ENCODE data around the gene TMPRSS11F. TPM values are rescaled to one million over a fixed set of nuclear protein-coding genes. Genes with fewer than 3 reads are reported as not detected.
A peak's percentile ranks its signal among the peaks of the same experiment; 100 is the strongest.
"Not testable (repeated sequence)": the region's sequence is repeated elsewhere in the genome, so short reads cannot be mapped to it uniquely, and the experiment has no call there.

Gene TMPRSS11F
- total and polyA plus RNA-seq, 9 of the 15 experiments (the other 6 are each of a cell fraction or from before 2014, with no cell fraction given): 0.03 to 0.36 (median 0.07) TPM; not detected in 2

DNA sequence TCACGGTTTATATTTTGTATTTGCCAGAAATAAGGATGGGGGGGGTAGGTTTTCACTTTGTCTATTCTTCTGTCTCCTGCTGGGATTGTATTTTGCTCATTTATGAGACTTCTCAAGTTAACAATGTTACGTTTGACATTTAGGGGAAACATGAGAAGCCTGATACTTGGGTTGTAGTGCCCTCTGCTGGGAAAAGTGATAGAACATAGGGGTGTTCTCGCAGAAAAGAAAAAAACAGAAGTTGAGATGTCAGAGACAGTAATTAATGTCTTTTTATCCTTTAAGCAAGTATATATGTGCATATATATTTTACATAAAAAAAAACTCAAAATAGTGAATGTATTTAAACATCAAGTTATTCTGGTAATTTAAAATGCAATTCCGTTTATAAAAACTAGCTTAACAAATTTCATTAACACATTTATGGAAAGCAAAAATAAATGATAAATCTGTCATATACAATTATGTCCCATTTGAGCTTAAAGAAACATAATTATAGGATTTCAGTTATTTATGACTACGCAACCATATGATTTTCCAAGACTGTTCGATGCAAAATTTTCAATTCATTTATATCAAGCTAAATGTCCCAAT is 46.0 kb upstream of the TMPRSS11F start (continued):
- TF ChIP-seq TSC22D4 (tag; IDR thresholded peaks at IDR 0.05) (no peak), RCOR1 (IDR thresholded peaks at IDR 0.05; ENCODE audit: borderline replicate concordance in 1 of 2, low read depth in 2 of 2, low read length in 2 of 2) (no peak), ARID2 (IDR thresholded peaks at IDR 0.05) (peak; percentile 88)

DNA sequence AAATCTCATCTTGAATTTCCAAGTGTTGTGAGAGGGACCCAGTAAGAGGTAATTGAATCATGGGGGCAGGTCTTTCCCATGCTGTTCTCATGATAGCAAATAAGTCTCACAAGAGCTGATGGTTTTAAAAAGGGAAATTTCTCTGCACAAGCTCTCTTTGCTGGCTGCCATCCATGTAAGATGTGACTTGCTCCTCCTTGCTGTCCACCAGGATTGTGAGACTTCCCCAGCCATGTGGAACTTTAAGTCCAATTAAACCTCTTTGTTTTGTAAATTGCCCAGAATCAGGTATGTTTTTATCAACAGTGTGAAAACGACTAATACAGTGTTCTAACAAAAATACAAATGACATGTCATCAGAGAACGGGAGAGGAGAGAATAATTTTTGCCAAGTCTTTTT is 44.7 kb upstream of the TMPRSS11F start:
- H3K27me3 ChIP-seq (ENCODE audit: control insufficient read depth in 2 of 2, insufficient read depth in 2 of 2, low read length in 2 of 2); H3K9me3 ChIP-seq (replicated peaks; ENCODE audit: control insufficient read depth, insufficient read depth, low read depth, low read length); H4K20me1 ChIP-seq (replicated peaks; ENCODE audit: control insufficient read depth, insufficient read depth, low read length); H3K4me2 ChIP-seq (ENCODE audit: insufficient read depth, low read length); DNase-seq (ENCODE audit: extremely low read depth in 1 of 4, low spot score in 3 of 4); H3K27ac ChIP-seq (ENCODE audit: extremely low read depth, low read depth, low read length); H3K79me2 ChIP-seq (ENCODE audit: control insufficient read depth, insufficient read depth, low read length); BruUV-seq (replicated peaks); H3K36me3 ChIP-seq (ENCODE audit: control insufficient read depth, insufficient read depth, low read length); POLR2A ChIA-PET; H3K4me3 ChIP-seq; H3K9ac ChIP-seq (ENCODE audit: insufficient read depth in 1 of 2, low read depth in 2 of 2, low read length in 2 of 2); FAIRE-seq; ATAC-seq; H3K4me1 ChIP-seq (replicated peaks in 1 of 2; ENCODE audit: control insufficient read depth in 2 of 2, insufficient read depth in 2 of 2, low read length in 2 of 2); H2AFZ ChIP-seq (ENCODE audit: low read depth, low read length); H3K9me1 ChIP-seq (ENCODE audit: control insufficient read depth, insufficient read depth, low read length): not testable (repeated sequence)
- in situ Hi-C loops (cut with MboI): loop anchor here (10.0 kb wide), 1 partner anchor 190 kb away; no protein-coding TSS in a partner anchor
- WGBS (ENCODE audit: insufficient coverage, low coverage, missing lambda C conversion rate): 5% methylated on average over 2 of the region's 2 CpGs
- intact Hi-C loops (cut with micrococcal nuclease): loop anchor here (2.0 to 10.0 kb wide), 3 partner anchors 300 to 622 kb away; no protein-coding TSS in a partner anchor
- peak; percentile 98 for TF ChIP-seq ZNF431 (CRISPR knock-in tag; IDR thresholded peaks at IDR 0.05)
- CTCF ChIA-PET (ENCODE audit: low intra/inter-chr PET ratio): interaction anchor here (0.7 kb wide), 1 partner anchor 625 kb away, joined by 3 read pairs; no protein-coding TSS in a partner anchor

Data from K562 (cell line).